HL-60 (cell line): ENCODE data around the gene DDAH1.

Source experiments
- DNase-seq, 2 experiments: peaks; one replicate each; pipeline ENCODE4 v3.0.0-alpha.2; 2010 to 2020; ENCODE audit warnings: low read depth in 1 of 2, low spot score in 1 of 2
- H3K27ac ChIP-seq: fragments of 250-450 bp; sonication (Bioruptor Pico); replicated peaks from 2 replicates; pipeline ENCODE4 v1.5.1; 2020; ENCODE audit warnings: mild to moderate bottlenecking, moderate library complexity
- H3K27me3 ChIP-seq: fragments of 250-450 bp; sonication (Bioruptor Pico); 2 replicates; pipeline ENCODE4 v1.5.1; 2021; ENCODE audit warnings: mild to moderate bottlenecking, moderate library complexity; ENCODE audit not compliant: insufficient read depth, poor library complexity, severe bottlenecking
- H3K4me3 ChIP-seq: replicated peaks from 2 replicates; pipeline ENCODE4 v1.5.1; 2011; ENCODE audit warnings: mild to moderate bottlenecking, control low read depth, low read length; ENCODE audit not compliant: insufficient read depth
- CTCF ChIP-seq: IDR thresholded peaks from one replicate; pipeline ENCODE4 v1.5.1; 2011; ENCODE audit warnings: low read length, control low read depth, inconsistent platforms; ENCODE audit not compliant: insufficient read depth
- GABPA ChIP-seq: IDR thresholded peaks from 2 replicates; pipeline ENCODE4 v1.6.1; 2012; ENCODE audit warnings: low read depth
- POLR2AphosphoS5 ChIP-seq: IDR thresholded peaks from 2 replicates; pipeline ENCODE4 v1.6.1; 2012; ENCODE audit warnings: low read depth
- REST ChIP-seq: IDR thresholded peaks from 2 replicates; pipeline ENCODE4 v1.6.1; 2012; ENCODE audit warnings: low read depth; ENCODE audit not compliant: insufficient replicate concordance
- SPI1 ChIP-seq: IDR thresholded peaks from 2 replicates; pipeline ENCODE4 v1.6.1; 2012; ENCODE audit warnings: low read depth, mild to moderate bottlenecking, borderline replicate concordance

Gene DDAH1

GRCh38 chr1:85274969-85275453 lies 189.9 kb downstream of the DDAH1 start:
- DNase-seq: no peak
- peak; percentile 59; the same call in 1 of the 2 replicates for TF ChIP-seq SPI1
- TF ChIP-seq REST: no peak
- Histone ChIP-seq H3K27me3 (no peaks in the 10 kb centered on the region), H3K4me3 (peak overlapping the region; percentile 94), H3K27ac (no peak overlapping the region)

GRCh38 chr1:85273397-85273796 lies 191.6 kb downstream of the DDAH1 start:
- DNase-seq: no peak
- no peak overlapping the region for H3K27ac ChIP-seq
- no peaks in the 10 kb centered on the region for H3K27me3 ChIP-seq
- no peak overlapping the region for H3K4me3 ChIP-seq
- TF ChIP-seq GABPA: no peak
- TF ChIP-seq CTCF: no peak
- TF ChIP-seq POLR2AphosphoS5: no peak
- TF ChIP-seq SPI1: no peak
- no peak for TF ChIP-seq REST

- Histone ChIP-seq H3K4me3 (no peak overlapping the region), H3K27me3 (no peaks in the 10 kb centered on the region), H3K27ac (no peak overlapping the region)
- TF ChIP-seq POLR2AphosphoS5: no peak
- no peak for TF ChIP-seq GABPA
- no peak for TF ChIP-seq CTCF
- no peak for TF ChIP-seq SPI1
- no peak for TF ChIP-seq REST
- DNase-seq: no peak
Measured at GRCh38 chr1:85268801-85269585, 196.0 kb downstream of the DDAH1 start.
